Lower leg skin (tissue), 4 donors: Measurements from ENCODE around the gene CCDC177. TPM values are rescaled to one million over a fixed set of nuclear protein-coding genes. Genes with fewer than 3 reads are reported as not detected.

ENCODE experiments used
- DNase-seq, 2 donors: peaks; one replicate each; pipeline ENCODE4 v3.0.0-alpha.2; 2019; ENCODE audit warnings: low spot score in 2 of 2
- H3K4me3 ChIP-seq: fragments of 200-600 bp; sonication (generic); 2 replicates; pipeline ENCODE4 v1.5.1; 2017; ENCODE audit warnings: mild to moderate bottlenecking, low read depth; ENCODE audit not compliant: poor library complexity, severe bottlenecking
- CTCF ChIP-seq, 3 donors: fragments of 450-650 bp; IDR thresholded peaks; one replicate each; pipeline ENCODE4 v1.5.1; 2016; ENCODE audit warnings: antibody characterized with exemption in 3 of 3, mild to moderate bottlenecking in 3 of 3, moderate library complexity in 2 of 3
- POLR2A ChIP-seq, 2 donors: fragments of 450-650 bp; IDR thresholded peaks; one replicate each; pipeline ENCODE4 v1.6.1; 2016 to 2017; ENCODE audit warnings: antibody characterized with exemption in 2 of 2, mild to moderate bottlenecking in 1 of 2, moderate library complexity in 1 of 2
- WGBS, 2 donors: methylation state at CpG; one replicate each; pipeline ENCODE4 v1.1.5; 2018; 5-methylcytosine and 5-hydroxymethylcytosine counted together
- intact Hi-C: fragments of 100-400 bp; cut with DNase I; formaldehyde crosslinking; loops from one replicate; pipeline ENCODE4 v1.15.0; 2023; ENCODE audit warnings: low total_unique reads
- total RNA-seq, 4 donors: library from RNA; depleted of rRNA; stranded (reverse); fragments of >200 nt; gene quantifications; one replicate each; pipeline ENCODE4 v1.1.0, GENCODE V29; 2016

CCDC177 gene
- total RNA-seq, 4 donors from 2014 or later = 0.12 to 0.19 TPM; not detected in 2

GRCh38 chr14:69616408-69616773 lies 41.7 kb upstream of the CCDC177 start:
- intact Hi-C loops = no loop called here
- H3K4me3 ChIP-seq = no peak overlapping the region

DNA sequence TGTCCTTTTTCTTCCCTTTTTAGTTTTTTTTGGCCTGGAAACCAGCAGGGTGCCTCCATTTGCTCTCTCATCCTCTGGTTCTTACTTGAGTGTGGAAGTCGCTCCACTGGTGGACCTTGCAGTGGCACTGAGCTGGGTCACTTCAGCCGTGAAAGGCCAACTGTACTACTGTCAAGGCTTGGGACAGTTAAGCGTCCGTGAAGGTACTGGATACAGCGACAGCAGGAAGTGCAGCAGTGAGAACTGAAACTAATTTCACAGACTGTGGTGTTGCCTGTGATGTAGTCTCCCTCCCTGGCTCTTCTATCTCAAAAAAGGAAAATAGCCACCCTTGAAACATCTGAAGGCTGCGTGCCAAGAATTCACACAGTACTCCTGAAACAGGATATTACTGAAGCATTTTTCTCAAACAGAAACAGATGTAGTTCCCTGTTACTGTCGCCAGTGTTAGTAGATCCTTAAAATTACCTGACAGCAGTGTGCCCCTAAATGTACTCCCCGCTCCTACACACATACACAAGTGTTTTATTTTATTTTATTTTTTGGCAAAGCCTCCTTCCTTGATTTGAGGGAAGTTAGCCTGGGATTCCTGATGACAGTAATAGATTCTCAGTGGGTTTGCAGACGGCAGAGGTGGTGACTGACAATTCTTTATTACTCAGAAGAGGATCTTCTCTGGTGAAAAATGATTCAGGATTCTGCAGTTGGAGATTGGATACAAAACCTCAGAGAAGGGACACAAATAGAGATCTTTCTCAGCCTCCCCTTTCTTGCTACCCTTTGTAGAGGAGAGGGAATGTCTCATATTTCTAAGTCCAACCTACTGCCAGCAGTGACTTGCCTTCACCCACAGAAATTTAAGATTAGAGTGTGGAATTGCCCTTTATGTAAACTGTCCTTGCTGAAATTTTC lies 41.1 kb upstream of the CCDC177 start:
- intact Hi-C loops = no loop called here
- 19 to 31% methylated on average over 9 of the region's 9 CpGs for WGBS, 2 donors
- DNase-seq = peak in 1 of 2 donors; percentile 70
- no peak overlapping the region for H3K4me3 ChIP-seq
- TF ChIP-seq POLR2A (IDR thresholded peaks at IDR 0.05) (no peak), CTCF (IDR thresholded peaks at IDR 0.05) (no peak)

More at GRCh38 chr14:69616408-69616773, 41.7 kb upstream of the CCDC177 start:
- 63 to 68% methylated on average over 1 of the region's 1 CpG for WGBS, 2 donors
- DNase-seq = no peak
- TF ChIP-seq POLR2A (IDR thresholded peaks at IDR 0.05) = no peak
- no peak for TF ChIP-seq CTCF (IDR thresholded peaks at IDR 0.05)

GRCh38 chr14:69615121-69615495 lies 40.4 kb upstream of the CCDC177 start:
- DNase-seq = peak in 1 of 2 donors; percentile 21
- H3K4me3 ChIP-seq = no peak overlapping the region
- 48 to 51% methylated on average over 5 of the region's 5 CpGs for WGBS, 2 donors
- TF ChIP-seq CTCF (IDR thresholded peaks at IDR 0.05) (no peak), POLR2A (IDR thresholded peaks at IDR 0.05) (no peak)
- intact Hi-C loops = no loop called here

DNA sequence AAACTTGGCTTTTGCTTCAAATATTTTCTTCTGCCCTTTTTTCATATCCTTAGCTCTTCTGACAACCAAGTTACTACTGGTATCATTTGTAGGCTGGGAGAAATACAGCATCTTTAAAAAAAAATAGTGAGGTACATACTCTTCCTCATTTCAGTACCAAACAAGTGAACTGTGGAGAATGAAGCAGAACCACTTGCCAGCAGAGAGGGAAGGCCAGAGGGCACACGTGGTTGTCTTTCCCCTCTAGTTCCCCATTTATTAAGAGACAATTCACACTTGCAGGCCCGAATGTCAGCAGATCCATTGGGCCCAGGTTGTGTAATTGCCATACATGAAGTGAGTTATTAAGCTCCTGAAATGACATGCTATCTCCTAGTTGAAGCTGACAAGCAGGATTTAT lies 39.9 kb upstream of the CCDC177 start:
- peak in 1 of 2 donors; percentile 65 for DNase-seq
- intact Hi-C loops = no loop called here
- TF ChIP-seq POLR2A (IDR thresholded peaks at IDR 0.05) (no peak), CTCF (IDR thresholded peaks at IDR 0.05) (no peak)
- no peak overlapping the region for H3K4me3 ChIP-seq
- WGBS, 2 donors = 5 to 11% methylated on average over 2 of the region's 2 CpGs

DNA sequence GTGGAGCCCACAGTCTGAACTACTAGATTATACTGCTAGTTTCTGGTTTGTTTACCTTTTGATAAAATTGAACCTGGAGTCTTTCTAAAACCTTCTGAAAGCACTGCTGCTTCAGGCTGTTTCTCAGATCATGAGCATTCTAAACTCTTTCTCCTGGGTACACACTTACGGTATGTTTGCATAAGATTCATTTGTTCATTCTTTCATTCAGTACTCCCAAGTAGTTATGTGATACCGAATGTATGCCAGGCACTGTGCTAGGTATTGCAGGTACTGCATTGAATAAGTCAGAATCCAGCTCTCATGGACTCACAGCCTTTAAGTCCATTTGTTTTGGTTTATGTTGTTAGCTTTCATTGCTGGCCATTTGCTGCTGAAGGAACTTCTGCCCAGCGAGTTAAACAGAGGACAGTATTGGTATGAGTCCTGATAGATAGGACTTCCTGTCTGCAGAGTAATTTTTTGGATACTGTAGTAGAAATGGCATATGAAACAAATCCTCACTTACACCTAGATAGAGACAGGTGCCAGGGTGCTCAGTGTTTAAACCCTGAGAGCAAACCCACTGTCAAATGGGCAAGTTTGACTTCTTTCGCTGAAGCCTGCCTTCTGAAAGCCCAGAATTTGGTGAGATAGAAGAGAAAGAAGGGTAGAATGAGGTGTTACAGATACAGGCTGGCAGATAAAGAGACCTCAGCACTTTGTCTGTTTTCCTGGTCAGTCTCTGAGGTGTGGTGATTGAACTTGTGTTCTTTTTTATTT lies 38.8 kb upstream of the CCDC177 start:
- no peak overlapping the region for H3K4me3 ChIP-seq
- 51 to 56% methylated on average over 4 of the region's 4 CpGs for WGBS, 2 donors
- intact Hi-C loops = no loop called here
- no peak for DNase-seq
- TF ChIP-seq POLR2A (IDR thresholded peaks at IDR 0.05) = no peak
- TF ChIP-seq CTCF (IDR thresholded peaks at IDR 0.05) = no peak
